GM10248 (cell line): ENCODE measurements around the gene GLI1.

Experiments
- CTCF ChIA-PET: fragments of 300-600 bp; sonication (Branson Sonifier 250); formaldehyde crosslinking; extraction: SDS; loops from one replicate; lab custom pipeline; 2021; ENCODE audit warnings: antibody characterized with exemption; lab: Yijun Ruan, JAX
- POLR2A ChIA-PET: fragments of 350-650 bp; sonication (Branson Sonifier 250); formaldehyde crosslinking; extraction: SDS; loops from one replicate; lab custom pipeline; 2020; ENCODE audit warnings: antibody characterized with exemption; lab: Yijun Ruan, JAX
- DNase-seq: peaks from one replicate; pipeline ENCODE4 v3.0.0; 2012; ENCODE audit errors: extremely low spot score
- CTCF ChIP-seq: IDR thresholded peaks from 2 replicates; pipeline ENCODE4 v1.5.1; 2012; ENCODE audit warnings: mild to moderate bottlenecking, low read depth; ENCODE audit errors: extremely low read depth, missing control alignments, control extremely low read depth

GLI1 gene

DNA sequence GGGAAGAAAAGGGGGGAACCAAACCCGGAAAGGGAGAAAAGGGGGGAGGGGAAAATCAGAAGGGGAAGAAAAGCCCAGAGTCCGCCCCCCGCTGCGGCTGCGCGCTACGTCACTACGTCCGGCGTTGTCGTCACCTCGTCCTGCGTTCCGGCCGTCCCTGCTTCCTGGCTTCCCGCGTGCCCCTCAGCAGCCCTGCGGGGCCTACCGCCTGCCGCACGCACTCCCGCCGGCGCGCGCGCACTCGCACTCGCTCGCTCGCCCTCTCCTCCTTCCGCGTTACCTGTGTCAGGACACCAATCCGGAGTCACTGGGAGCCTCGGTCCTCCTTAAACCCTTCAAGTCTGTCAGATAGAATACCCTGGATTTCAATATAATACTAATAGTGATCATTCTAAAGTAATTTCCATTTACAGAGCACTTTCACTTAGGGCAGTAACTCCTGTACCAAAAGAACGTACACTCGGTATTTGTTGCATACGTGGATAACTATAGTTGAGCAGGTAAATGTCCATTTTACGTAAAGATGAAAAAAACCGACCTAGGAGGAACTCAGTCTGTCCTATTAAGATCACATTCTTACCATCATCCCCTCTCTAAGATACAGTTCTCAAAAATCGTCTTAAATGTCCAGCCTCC is 28.5 kb upstream of the GLI1 start, which contains the start of gene R3HDM2:
Gene R3HDM2, minus strand, starts transcription at position 113 of the 636 bp plus-strand sequence. CDS start 120,615 bp downstream, outside the sequence.
- ChIA-PET CTCF (interaction anchor here (1.2 to 14.6 kb wide), 3 partner anchors 11 to 28 kb away, joined by 4 to 178 read pairs (median 10); partner anchors contain the start of genes GLI1 and INHBE), POLR2A (no interaction called here)
- TF ChIP-seq CTCF: no peak
- DNase-seq: peak; percentile 97

- ChIA-PET POLR2A (no interaction called here), CTCF (interaction anchor here (1.2 to 14.6 kb wide), 3 partner anchors 11 to 27 kb away, joined by 4 to 178 read pairs (median 10); partner anchors contain the start of genes GLI1 and INHBE)
- no peak for TF ChIP-seq CTCF
- DNase-seq: no peak
Observed at GRCh38 chr12:57431654-57432188, 27.9 kb upstream of the GLI1 start.

GRCh38 chr12:57433370-57433769 is 26.2 kb upstream of the GLI1 start:
- no peak for TF ChIP-seq CTCF
- ChIA-PET CTCF (interaction anchor here (0.8 to 14.6 kb wide), 5 partner anchors 19 to 195 kb away, joined by 3 to 178 read pairs (median 9); partner anchors contain the start of genes GLI1 and INHBE), POLR2A (no interaction called here)
- no peak for DNase-seq

DNA sequence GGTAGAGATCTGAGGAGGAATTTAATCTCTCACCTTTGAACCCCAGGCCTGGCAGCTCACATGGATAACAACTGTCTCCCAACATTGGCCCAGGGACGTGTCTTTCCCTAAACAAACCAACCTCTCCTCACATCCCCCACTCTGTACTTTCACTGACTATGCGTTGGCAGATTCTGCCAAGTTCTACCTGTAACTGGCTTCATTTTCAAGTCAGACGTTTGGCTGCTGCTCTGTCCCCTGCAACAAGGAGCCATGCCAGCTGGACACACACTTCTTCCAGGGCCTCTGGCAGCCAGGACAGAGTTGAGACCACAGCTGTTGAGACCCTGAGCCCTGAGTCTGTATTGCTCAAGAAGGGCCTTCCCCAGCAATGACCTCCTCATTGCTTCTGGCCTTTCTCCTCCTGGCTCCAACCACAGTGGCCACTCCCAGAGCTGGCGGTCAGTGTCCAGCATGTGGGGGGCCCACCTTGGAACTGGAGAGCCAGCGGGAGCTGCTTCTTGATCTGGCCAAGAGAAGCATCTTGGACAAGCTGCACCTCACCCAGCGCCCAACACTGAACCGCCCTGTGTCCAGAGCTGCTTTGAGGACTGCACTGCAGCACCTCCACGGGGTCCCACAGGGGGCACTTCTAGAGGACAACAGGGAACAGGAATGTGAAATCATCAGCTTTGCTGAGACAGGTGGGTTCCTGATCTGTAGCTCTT is 24.9 kb upstream of the GLI1 start, which contains the start of gene INHBC:
Gene INHBC, plus strand, starts transcription at position 268 of the 707 bp plus-strand sequence. Its CDS starts 103 bp downstream, at position 371.
- ChIA-PET POLR2A (no interaction called here), CTCF (interaction anchor here (1.1 to 14.6 kb wide), 5 partner anchors 15 to 127 kb away, joined by 3 to 178 read pairs (median 9); partner anchors contain the start of genes GLI1 and INHBE)
- no peak for DNase-seq
- no peak for TF ChIP-seq CTCF

DNA sequence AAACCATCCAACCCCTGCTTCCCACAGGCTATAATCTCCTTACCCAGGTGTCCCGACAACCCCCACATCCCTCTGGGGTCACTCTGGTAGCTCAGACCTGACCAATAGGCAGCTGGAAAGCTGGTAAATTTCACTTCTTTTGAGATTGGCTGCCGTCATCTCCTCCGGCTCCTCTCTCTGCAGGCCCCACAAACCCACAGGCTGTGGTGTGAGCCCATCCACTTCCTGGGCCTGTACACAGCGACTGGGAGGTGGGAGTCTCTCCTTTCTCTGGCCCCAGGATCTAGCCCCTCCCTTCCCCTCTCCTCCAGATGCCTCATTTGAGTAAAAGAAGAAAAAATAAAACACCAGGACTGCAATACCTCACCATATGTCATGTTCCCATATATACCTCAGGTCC is 24.3 kb upstream of the GLI1 start:
- no peak for DNase-seq
- ChIA-PET CTCF (interaction anchor here (1.1 to 14.6 kb wide), 3 partner anchors 17 to 128 kb away, joined by 3 to 178 read pairs (median 19); partner anchors contain the start of genes GLI1 and INHBE), POLR2A (interaction anchor here (0.6 kb wide), 1 partner anchor 193 kb away, joined by 3 read pairs; no protein-coding TSS in a partner anchor)
- no peak for TF ChIP-seq CTCF

GRCh38 chr12:57438400-57438799 is 21.2 kb upstream of the GLI1 start:
- CTCF ChIA-PET: interaction anchor here (4.3 to 14.6 kb wide), 2 partner anchors 14 to 20 kb away, joined by 19 to 178 read pairs; partner anchors contain the start of genes GLI1 and INHBE
- TF ChIP-seq CTCF: no peak
- DNase-seq: no peak
- POLR2A ChIA-PET: no interaction called here
